GM12878 (cell line): ENCODE results near the gene ISL2. TPM values are rescaled to one million over a fixed set of nuclear protein-coding genes. Genes with fewer than 3 reads are reported as not detected.

Source experiments
- ATAC-seq: fragments of 200-7000 bp; cut with Tn5 transposase; 3 replicates; pipeline ENCODE4 v1.9.1; 2020; ENCODE audit warnings: mild to moderate bottlenecking, moderate library complexity
- BruUV-seq: library from RNA; stranded (reverse); fragments of 400-500 nt; replicated peaks from 2 replicates; lab custom pipeline; 2021; lab: Mats Ljungman, UMichigan
- CTCF ChIA-PET: fragments of 300-600 bp; sonication (Branson Sonifier 250); formaldehyde crosslinking; extraction: SDS; loops from one replicate; lab custom pipeline; 2021; ENCODE audit warnings: inconsistent platforms; lab: Yijun Ruan, JAX
- POLR2A ChIA-PET: fragments of 350-600 bp; formaldehyde crosslinking; extraction: SDS; loops from one replicate; lab custom pipeline; 2021; ENCODE audit warnings: inconsistent platforms; lab: Charles Lee
- RAD21 ChIA-PET: fragments of 300-600 bp; sonication (Branson Sonifier 250); formaldehyde crosslinking; loops from one replicate; lab custom pipeline; 2023; ENCODE audit warnings: antibody characterized with exemption; ENCODE audit not compliant: unreplicated experiment; lab: Charles Lee
- SMC1A ChIA-PET: fragments of 300-600 bp; sonication (Branson Sonifier 250); formaldehyde crosslinking; loops from one replicate; lab custom pipeline; 2023; ENCODE audit not compliant: unreplicated experiment, uncharacterized antibody; lab: Charles Lee
- DNase-seq: peaks from one replicate; pipeline ENCODE4 v3.0.0-alpha.2; 2011; ENCODE audit warnings: low read depth, low spot score
- FAIRE-seq: peaks from 3 replicates; lab custom pipeline; 2011; peaks lifted over from hg19 to GRCh38; lab: Jason Lieb, UNC
- H2AFZ ChIP-seq: 2 replicates; pipeline ENCODE4 v1.6.0; 2011; ENCODE audit warnings: low read depth, low read length, control low read depth; ENCODE audit not compliant: control insufficient read depth
- H3K27ac ChIP-seq: 2 replicates; pipeline ENCODE4 v1.5.1; 2011; ENCODE audit warnings: control low read depth; ENCODE audit not compliant: control insufficient read depth, insufficient read depth
- H3K27me3 ChIP-seq, 2 experiments: replicated peaks in 1 of 2; 2 replicates each; pipeline versions ENCODE4 v1.6.0 to v1.6.1; 2011; ENCODE audit warnings: low read length in 1 of 2; ENCODE audit not compliant: control insufficient read depth in 2 of 2, insufficient read depth in 2 of 2
- H3K36me3 ChIP-seq, 2 experiments: 2 replicates each; pipeline ENCODE4 v1.5.1; 2011; ENCODE audit warnings: low read length in 1 of 2; ENCODE audit not compliant: control insufficient read depth in 2 of 2, insufficient read depth in 2 of 2
- H3K4me1 ChIP-seq: 2 replicates; pipeline ENCODE4 v1.6.1; 2011; ENCODE audit warnings: mild to moderate bottlenecking, low read length, moderate library complexity, mixed read lengths; ENCODE audit not compliant: control insufficient read depth, insufficient read depth
- H3K4me2 ChIP-seq: 2 replicates; pipeline ENCODE4 v1.6.0; 2011; ENCODE audit warnings: control low read depth; ENCODE audit not compliant: control insufficient read depth, insufficient read depth
- H3K4me3 ChIP-seq: fragments of 200-600 bp; sonication (generic); 2 replicates; pipeline ENCODE4 v1.5.1; 2016
- H3K79me2 ChIP-seq: 2 replicates; pipeline ENCODE4 v1.6.0; 2011; ENCODE audit warnings: low read length; ENCODE audit not compliant: control insufficient read depth, insufficient read depth
- H3K9ac ChIP-seq: 2 replicates; pipeline ENCODE4 v1.8.0; 2011; ENCODE audit warnings: low read length, control low read depth, mixed read lengths; ENCODE audit not compliant: control insufficient read depth, insufficient read depth
- H3K9me3 ChIP-seq: replicated peaks from 3 replicates; pipeline ENCODE4 v1.5.1; 2011; ENCODE audit warnings: mild to moderate bottlenecking, low read length; ENCODE audit not compliant: control insufficient read depth, insufficient read depth
- H4K20me1 ChIP-seq: 2 replicates; pipeline ENCODE4 v1.6.0; 2011; ENCODE audit not compliant: control insufficient read depth, insufficient read depth
- MLLT1 ChIP-seq: fragments of 450-650 bp; IDR thresholded peaks from 2 replicates; pipeline ENCODE4 v1.6.1; 2016; ENCODE audit warnings: mild to moderate bottlenecking
- MXI1 ChIP-seq: fragments of 150-350 bp; IDR thresholded peaks from 2 replicates; pipeline ENCODE4 v1.6.1; 2011; ENCODE audit warnings: low read depth, mild to moderate bottlenecking, inconsistent platforms, low read length, improper control_type of control experiment
- NBN ChIP-seq: fragments of 450-650 bp; IDR thresholded peaks from 2 replicates; pipeline ENCODE4 v1.6.1; 2016
- NR2C2 ChIP-seq: IDR thresholded peaks from 2 replicates; pipeline ENCODE4 v1.6.1; 2011; ENCODE audit warnings: borderline replicate concordance, low read depth; ENCODE audit not compliant: control insufficient read depth, insufficient read length
- PKNOX1 ChIP-seq: fragments of 450-650 bp; IDR thresholded peaks from 2 replicates; pipeline ENCODE4 v1.6.1; 2016; ENCODE audit warnings: mild to moderate bottlenecking
- RELB ChIP-seq: fragments of 450-650 bp; IDR thresholded peaks from 2 replicates; pipeline ENCODE4 v1.6.1; 2017; ENCODE audit warnings: low read depth, mild to moderate bottlenecking, moderate library complexity
- TBL1XR1 ChIP-seq: IDR thresholded peaks from 2 replicates; pipeline ENCODE4 v1.6.1; 2012; ENCODE audit warnings: low read depth, low read length, improper control_type of control experiment
- WGBS: methylation state at CpG from one replicate; pipeline ENCODE4 v1.1.6; 2016; ENCODE audit warnings: low lambda C conversion rate; ENCODE audit not compliant: insufficient replicate concordance, insufficient coverage; ENCODE audit errors: missing lambda C conversion rate; 5-methylcytosine and 5-hydroxymethylcytosine counted together
- in situ Hi-C: fragments of 300-500 bp; cut with MboI; formaldehyde crosslinking; loops from 9 replicates; pipeline ENCODE4 v1.14.3; 2018; ENCODE audit warnings: mixed read lengths
- intact Hi-C: fragments of 100-400 bp; cut with micrococcal nuclease; formaldehyde crosslinking; loops from one replicate; pipeline ENCODE4 v1.14.2; 2022; ENCODE audit not compliant: unreplicated experiment
- polyA plus RNA-seq, 11 experiments: library from polyadenylated mRNA; depleted of rRNA in 4 of 11; unstranded in 6 of 11; stranded (reverse) in 5 of 11; fragments of >200 nt; fragmentation: Nextera tagmentation in 4 of 11; fragmentation: Illumina TruSeq in 1 of 11; extraction: Ambion mirVana in 4 of 11; extraction: Trizol in 1 of 11; gene quantifications; 1 replicate in 1 of 11; 2 replicates in 10 of 11; pipeline versions ENCODE4 v1.2.1 to v1.2.3, GENCODE V29; 2011 to 2016; ENCODE audit warnings: inconsistent platforms in 2 of 11, missing spikeins in 2 of 11, low read depth in 1 of 11
- total RNA-seq, 4 experiments: library from RNA; depleted of rRNA in 3 of 4; stranded (reverse); fragments of >200 nt in 3 of 4; fragmentation: Illumina TruSeq in 1 of 4; extraction: Trizol in 1 of 4; gene quantifications; 2 replicates each; pipeline versions ENCODE4 v1.2.1 to v1.2.3, GENCODE V29; 2013 to 2021

ISL2 gene
- total and polyA plus RNA-seq, 10 of the 15 experiments (the other 5 are each of a cell fraction or from before 2014, with no cell fraction given) = 0.05 to 0.26 (median 0.08) TPM; not detected in 7

GRCh38 chr15:76324066-76324465 lies 12.5 kb upstream of the ISL2 start (continued):
- TF ChIP-seq RELB = no peak
- no peak for TF ChIP-seq NBN
- TF ChIP-seq TBL1XR1 = no peak

- no peaks in the 10 kb centered on the region for H3K9me3 ChIP-seq
- no peaks in the 10 kb centered on the region for H4K20me1 ChIP-seq
- H3K4me2 ChIP-seq = no peak overlapping the region
- ChIA-PET RAD21 (no interaction called here), POLR2A (no interaction called here), SMC1A (no interaction called here)
- no peak for FAIRE-seq
- no peaks in the 10 kb centered on the region for H3K36me3 ChIP-seq
- no peak overlapping the region for H3K9ac ChIP-seq
- peaks cover 0 to 4% of the 10 kb centered on the region in 2 experiments; a peak in 2 of 4 replicates for H3K27me3 ChIP-seq
- WGBS = 35% methylated on average over 2 of the region's 2 CpGs
- no peaks in the 10 kb centered on the region for H3K4me1 ChIP-seq
- ATAC-seq = no peak
- DNase-seq = no peak
- H3K4me3 ChIP-seq = no peak overlapping the region
- no TSS peak for BruUV-seq
- H3K79me2 ChIP-seq = no peaks in the 10 kb centered on the region
- no peak overlapping the region for H2AFZ ChIP-seq
- no peak overlapping the region for H3K27ac ChIP-seq
- intact Hi-C loops = no loop called here
- in situ Hi-C loops = no loop called here
- TF ChIP-seq NR2C2 (no peak), PKNOX1 (no peak), MXI1 (no peak), MLLT1 (no peak)
- TF ChIP-seq, all 136 proteins: peak for 0
- CTCF ChIA-PET = interaction anchor here (1.3 to 1.6 kb wide), 2 partner anchors 9 to 91 kb away, joined by 3 to 4 read pairs; no protein-coding TSS in a partner anchor
These were observed 10.9 kb upstream of the ISL2 start for GRCh38 chr15:76325704-76326103.
